ENCODE measurements around the gene STK32B. TPM values are rescaled to one million over a fixed set of nuclear protein-coding genes. Genes with fewer than 3 reads are reported as not detected.

STK32B gene
- total RNA-seq, 1 donor from 2014 or later = not detected

GRCh38 chr4:5188130-5188529, 136.8 kb downstream of the STK32B start:
- no peak for DNase-seq
- H3K27ac Mint-ChIP-seq = no peak overlapping the region

GRCh38 chr4:5191831-5192230, 140.6 kb downstream of the STK32B start:
- no peaks in the 10 kb centered on the region for H3K27me3 Mint-ChIP-seq
- no peaks in the 10 kb centered on the region for H3K4me1 Mint-ChIP-seq
- H3K36me3 Mint-ChIP-seq (ENCODE audit: low read depth) = no peaks in the 10 kb centered on the region
- no peak overlapping the region for H3K27ac Mint-ChIP-seq
- no peak for DNase-seq
- no peak overlapping the region for H3K4me3 Mint-ChIP-seq
- no peaks in the 10 kb centered on the region for H3K9me3 Mint-ChIP-seq
- intact Hi-C loops (cut with micrococcal nuclease) = no loop called here

More at GRCh38 chr4:5188130-5188529, 136.8 kb downstream of the STK32B start:
- intact Hi-C loops (cut with micrococcal nuclease) = no loop called here
- H3K27me3 Mint-ChIP-seq = no peaks in the 10 kb centered on the region
- H3K9me3 Mint-ChIP-seq = no peaks in the 10 kb centered on the region
- H3K4me1 Mint-ChIP-seq = no peaks in the 10 kb centered on the region
- no peak overlapping the region for H3K4me3 Mint-ChIP-seq
- no peaks in the 10 kb centered on the region for H3K36me3 Mint-ChIP-seq (ENCODE audit: low read depth)

GRCh38 chr4:5192271-5192670, 141.0 kb downstream of the STK32B start:
- DNase-seq = no peak
- H3K9me3 Mint-ChIP-seq = no peaks in the 10 kb centered on the region
- H3K27me3 Mint-ChIP-seq = no peaks in the 10 kb centered on the region
- no peak overlapping the region for H3K27ac Mint-ChIP-seq
- no peaks in the 10 kb centered on the region for H3K36me3 Mint-ChIP-seq (ENCODE audit: low read depth)
- H3K4me3 Mint-ChIP-seq = no peak overlapping the region
- H3K4me1 Mint-ChIP-seq = no peaks in the 10 kb centered on the region
- intact Hi-C loops (cut with micrococcal nuclease) = no loop called here

GRCh38 chr4:5192678-5193077, 141.4 kb downstream of the STK32B start:
- no peaks in the 10 kb centered on the region for H3K9me3 Mint-ChIP-seq
- no peaks in the 10 kb centered on the region for H3K36me3 Mint-ChIP-seq (ENCODE audit: low read depth)
- H3K4me1 Mint-ChIP-seq = no peaks in the 10 kb centered on the region
- H3K4me3 Mint-ChIP-seq = no peak overlapping the region
- no peaks in the 10 kb centered on the region for H3K27me3 Mint-ChIP-seq
- intact Hi-C loops (cut with micrococcal nuclease) = no loop called here
- no peak overlapping the region for H3K27ac Mint-ChIP-seq
- DNase-seq = no peak

GRCh38 chr4:5198656-5199541, 147.6 kb downstream of the STK32B start:
- intact Hi-C loops (cut with micrococcal nuclease) = no loop called here
- no peak for DNase-seq
- Mint-ChIP-seq H3K27ac (no peak overlapping the region), H3K27me3 (no peaks in the 10 kb centered on the region), H3K4me3 (no peak overlapping the region), H3K9me3 (peaks cover 3% of the 10 kb centered on the region), H3K36me3 (ENCODE audit: low read depth) (no peaks in the 10 kb centered on the region), H3K4me1 (no peaks in the 10 kb centered on the region)

GRCh38 chr4:5199912-5200311, 148.6 kb downstream of the STK32B start:
- Mint-ChIP-seq H3K4me1 (no peaks in the 10 kb centered on the region), H3K36me3 (ENCODE audit: low read depth) (no peaks in the 10 kb centered on the region), H3K9me3 (peaks cover 3% of the 10 kb centered on the region), H3K4me3 (no peak overlapping the region), H3K27ac (no peak overlapping the region), H3K27me3 (no peaks in the 10 kb centered on the region)
- intact Hi-C loops (cut with micrococcal nuclease) = no loop called here
- no peak for DNase-seq

- Mint-ChIP-seq H3K9me3 (peaks cover 3% of the 10 kb centered on the region), H3K4me3 (no peak overlapping the region), H3K27ac (no peak overlapping the region), H3K27me3 (no peaks in the 10 kb centered on the region), H3K4me1 (no peaks in the 10 kb centered on the region), H3K36me3 (ENCODE audit: low read depth) (no peaks in the 10 kb centered on the region)
- no peak for DNase-seq
- intact Hi-C loops (cut with micrococcal nuclease) = no loop called here
These were observed 149.2 kb downstream of the STK32B start for GRCh38 chr4:5200513-5200912.

GRCh38 chr4:5203309-5203992, 152.2 kb downstream of the STK32B start:
- intact Hi-C loops (cut with micrococcal nuclease) = no loop called here
- Mint-ChIP-seq H3K9me3 (peaks cover 3% of the 10 kb centered on the region), H3K4me3 (no peak overlapping the region), H3K27me3 (no peaks in the 10 kb centered on the region), H3K36me3 (ENCODE audit: low read depth) (no peaks in the 10 kb centered on the region), H3K4me1 (no peaks in the 10 kb centered on the region), H3K27ac (no peak overlapping the region)
- DNase-seq = no peak

GRCh38 chr4:5203993-5204310, 152.7 kb downstream of the STK32B start:
- H3K27me3 Mint-ChIP-seq = no peaks in the 10 kb centered on the region
- no peak overlapping the region for H3K27ac Mint-ChIP-seq
- no peak for DNase-seq
- no peaks in the 10 kb centered on the region for H3K36me3 Mint-ChIP-seq (ENCODE audit: low read depth)
- intact Hi-C loops (cut with micrococcal nuclease) = no loop called here
- no peak overlapping the region for H3K4me3 Mint-ChIP-seq
- H3K9me3 Mint-ChIP-seq = peaks cover 3% of the 10 kb centered on the region
- H3K4me1 Mint-ChIP-seq = no peaks in the 10 kb centered on the region

- no peaks in the 10 kb centered on the region for H3K4me1 Mint-ChIP-seq
- no peak for DNase-seq
- no peaks in the 10 kb centered on the region for H3K36me3 Mint-ChIP-seq (ENCODE audit: low read depth)
- H3K9me3 Mint-ChIP-seq = peaks cover 3% of the 10 kb centered on the region
- H3K4me3 Mint-ChIP-seq = no peak overlapping the region
- no peak overlapping the region for H3K27ac Mint-ChIP-seq
- intact Hi-C loops (cut with micrococcal nuclease) = no loop called here
- H3K27me3 Mint-ChIP-seq = no peaks in the 10 kb centered on the region
These were observed 153.5 kb downstream of the STK32B start for GRCh38 chr4:5204781-5205180.

- Mint-ChIP-seq H3K27me3 (no peaks in the 10 kb centered on the region), H3K4me3 (no peak overlapping the region)
These were observed 154.9 kb downstream of the STK32B start for GRCh38 chr4:5206016-5206790.

GRCh38 chr4:5209862-5210261, 158.6 kb downstream of the STK32B start:
- no peak for DNase-seq
- no peaks in the 10 kb centered on the region for H3K36me3 Mint-ChIP-seq (ENCODE audit: low read depth)
- no peak overlapping the region for H3K27ac Mint-ChIP-seq
- H3K27me3 Mint-ChIP-seq = no peaks in the 10 kb centered on the region
- H3K4me1 Mint-ChIP-seq = no peaks in the 10 kb centered on the region
- H3K9me3 Mint-ChIP-seq = no peaks in the 10 kb centered on the region
- intact Hi-C loops (cut with micrococcal nuclease) = no loop called here
- no peak overlapping the region for H3K4me3 Mint-ChIP-seq

More at GRCh38 chr4:5206016-5206790, 154.9 kb downstream of the STK32B start:
- H3K27ac Mint-ChIP-seq = no peak overlapping the region
- DNase-seq = no peak
- H3K36me3 Mint-ChIP-seq (ENCODE audit: low read depth) = no peaks in the 10 kb centered on the region
- intact Hi-C loops (cut with micrococcal nuclease) = no loop called here
- H3K4me1 Mint-ChIP-seq = no peaks in the 10 kb centered on the region
- H3K9me3 Mint-ChIP-seq = peaks cover 3% of the 10 kb centered on the region

- intact Hi-C loops (cut with micrococcal nuclease) = no loop called here
- Mint-ChIP-seq H3K36me3 (ENCODE audit: low read depth) (no peaks in the 10 kb centered on the region), H3K27ac (no peak overlapping the region), H3K4me3 (no peak overlapping the region), H3K27me3 (no peaks in the 10 kb centered on the region), H3K9me3 (no peaks in the 10 kb centered on the region), H3K4me1 (no peaks in the 10 kb centered on the region)
- DNase-seq = no peak
These were observed 160.1 kb downstream of the STK32B start for GRCh38 chr4:5211282-5211839.

Measured in activated CD4-positive, alpha-beta T cell treated with anti-CD3 and anti-CD28 coated beads, Interleukin-2, amount 10 ng/mL, durations not matched to agents 24 days and 14 days (primary cell).